ENCODE results near the gene SHH. TPM values are rescaled to one million over a fixed set of nuclear protein-coding genes. Genes with fewer than 3 reads are reported as not detected.
"Not testable (repeated sequence)": the region's sequence is repeated elsewhere in the genome, so short reads cannot be mapped to it uniquely, and the experiment has no call there.

SHH gene
- total and polyA plus RNA-seq, 3 donors from 2014 or later, result 0.06 to 1.0 TPM; not detected in 1

DNA sequence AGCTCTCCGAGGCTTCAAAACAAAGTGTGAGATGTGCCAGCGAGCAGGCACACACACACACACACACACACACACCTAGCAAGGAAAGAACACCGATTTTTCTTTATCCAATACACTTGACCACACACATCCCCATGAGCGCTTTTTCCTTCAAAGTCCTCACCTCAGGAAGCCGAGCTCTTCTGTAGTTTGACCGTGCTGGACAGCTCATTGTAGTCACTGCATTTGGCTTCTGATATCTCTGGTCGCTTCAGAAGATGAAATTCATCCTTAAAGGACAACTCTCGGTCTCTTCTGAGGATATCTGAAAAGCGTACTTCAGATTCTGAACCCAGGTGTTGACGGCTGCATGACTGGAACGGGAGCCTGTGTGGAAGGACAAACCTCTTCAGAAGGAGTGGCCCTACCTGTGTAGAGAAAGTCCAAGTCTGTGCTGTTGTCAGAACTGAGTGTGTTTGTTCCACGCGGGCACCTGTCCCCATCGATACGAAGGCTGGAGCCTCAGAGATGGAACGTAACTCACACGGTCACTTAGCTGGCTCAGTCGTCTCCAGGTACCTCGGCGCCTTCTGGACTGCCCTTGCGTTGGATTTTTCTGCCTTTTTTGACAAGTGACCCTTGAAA, 28.1 kb upstream of the SHH start:
- Histone ChIP-seq H3K36me3 (ENCODE audit: low read depth, missing control alignments) (no peaks in the 10 kb centered on the region), H3K4me3 (no peak overlapping the region), H3K4me1 (no peaks in the 10 kb centered on the region), H3K9me3 (no peaks in the 10 kb centered on the region), H3K27ac (no peak overlapping the region), H3K27me3 (no peaks in the 10 kb centered on the region)
- no peak for DNase-seq
- intact Hi-C loops (cut with DNase I; ENCODE audit: low total_unique reads), result no loop called here
- 84 to 90% methylated on average over 19 to 21 of the region's 21 CpGs for WGBS, 2 donors
- TF ChIP-seq POLR2A (IDR thresholded peaks at IDR 0.05), result no peak
- TF ChIP-seq, protein P1, sequence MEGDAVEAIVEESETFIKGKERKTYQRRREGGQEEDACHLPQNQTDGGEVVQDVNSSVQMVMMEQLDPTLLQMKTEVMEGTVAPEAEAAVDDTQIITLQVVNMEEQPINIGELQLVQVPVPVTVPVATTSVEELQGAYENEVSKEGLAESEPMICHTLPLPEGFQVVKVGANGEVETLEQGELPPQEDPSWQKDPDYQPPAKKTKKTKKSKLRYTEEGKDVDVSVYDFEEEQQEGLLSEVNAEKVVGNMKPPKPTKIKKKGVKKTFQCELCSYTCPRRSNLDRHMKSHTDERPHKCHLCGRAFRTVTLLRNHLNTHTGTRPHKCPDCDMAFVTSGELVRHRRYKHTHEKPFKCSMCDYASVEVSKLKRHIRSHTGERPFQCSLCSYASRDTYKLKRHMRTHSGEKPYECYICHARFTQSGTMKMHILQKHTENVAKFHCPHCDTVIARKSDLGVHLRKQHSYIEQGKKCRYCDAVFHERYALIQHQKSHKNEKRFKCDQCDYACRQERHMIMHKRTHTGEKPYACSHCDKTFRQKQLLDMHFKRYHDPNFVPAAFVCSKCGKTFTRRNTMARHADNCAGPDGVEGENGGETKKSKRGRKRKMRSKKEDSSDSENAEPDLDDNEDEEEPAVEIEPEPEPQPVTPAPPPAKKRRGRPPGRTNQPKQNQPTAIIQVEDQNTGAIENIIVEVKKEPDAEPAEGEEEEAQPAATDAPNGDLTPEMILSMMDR (IDR thresholded peaks at IDR 0.05), result no peak

- no peak for DNase-seq
- H3K36me3 ChIP-seq (ENCODE audit: low read depth, missing control alignments), result no peaks in the 10 kb centered on the region
- WGBS, 2 donors, result 87 to 91% methylated on average over 8 of the region's 8 CpGs
- H3K27ac ChIP-seq, result no peak overlapping the region
- no peaks in the 10 kb centered on the region for H3K4me1 ChIP-seq
- H3K9me3 ChIP-seq, result no peaks in the 10 kb centered on the region
- H3K27me3 ChIP-seq, result no peaks in the 10 kb centered on the region
- intact Hi-C loops (cut with DNase I; ENCODE audit: low total_unique reads), result no loop called here
- no peak for TF ChIP-seq POLR2A (IDR thresholded peaks at IDR 0.05)
- TF ChIP-seq, protein P1 (IDR thresholded peaks at IDR 0.05), result no peak
- no peak overlapping the region for H3K4me3 ChIP-seq
Measured at GRCh38 chr7:155839461-155839860, 27.2 kb upstream of the SHH start.

DNA sequence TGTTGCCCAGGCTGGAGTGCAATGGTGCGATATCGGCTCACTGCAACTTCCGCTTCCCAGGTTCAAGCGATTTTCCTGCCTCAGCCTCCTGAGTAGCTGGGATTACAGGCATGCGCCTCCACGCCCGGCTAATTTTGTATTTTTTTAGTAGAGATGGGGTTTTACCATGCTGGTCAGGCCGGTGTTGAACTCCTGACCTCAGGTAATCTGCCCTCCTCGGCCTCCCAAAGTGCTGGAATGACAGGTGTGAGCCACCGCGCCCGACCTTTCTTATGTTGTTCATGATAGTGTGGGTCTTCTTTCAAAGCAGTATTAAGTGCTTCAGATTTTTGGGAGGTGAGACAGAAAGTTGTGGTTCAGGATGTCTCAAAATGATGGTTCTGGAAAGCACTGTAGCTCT, 26.0 kb upstream of the SHH start:
- H3K9me3 ChIP-seq; H3K27ac ChIP-seq; H3K4me1 ChIP-seq; intact Hi-C loops (cut with DNase I; ENCODE audit: low total_unique reads); DNase-seq; H3K4me3 ChIP-seq; H3K27me3 ChIP-seq; H3K36me3 ChIP-seq (ENCODE audit: low read depth, missing control alignments): not testable (repeated sequence)
- WGBS, 2 donors, result 95 to 96% methylated on average over 12 of the region's 12 CpGs

DNA sequence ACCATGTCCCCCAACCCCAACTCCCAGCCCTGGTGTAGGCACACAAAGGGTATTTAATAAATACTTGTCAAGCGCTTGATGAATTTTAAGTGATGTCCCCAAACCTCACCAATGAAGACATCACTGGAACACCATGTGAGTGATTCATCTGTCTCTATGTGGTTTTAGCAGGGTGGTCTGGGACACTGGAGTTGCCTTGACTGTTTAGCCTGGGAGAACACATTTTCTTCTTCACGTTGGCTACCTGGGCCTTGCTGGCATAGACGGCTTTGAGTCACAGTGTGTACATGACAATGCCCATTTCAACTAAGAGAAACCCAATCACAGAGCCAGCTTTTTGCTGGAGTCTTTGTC, 24.8 kb upstream of the SHH start:
- Histone ChIP-seq H3K27ac (no peak overlapping the region), H3K4me1 (no peaks in the 10 kb centered on the region), H3K9me3 (no peaks in the 10 kb centered on the region), H3K27me3 (no peaks in the 10 kb centered on the region), H3K4me3 (no peak overlapping the region), H3K36me3 (ENCODE audit: low read depth, missing control alignments) (no peaks in the 10 kb centered on the region)
- intact Hi-C loops (cut with DNase I; ENCODE audit: low total_unique reads), result no loop called here
- no peak for TF ChIP-seq POLR2A (IDR thresholded peaks at IDR 0.05)
- TF ChIP-seq, protein P1 (IDR thresholded peaks at IDR 0.05), result no peak
- no peak for DNase-seq
- 85 to 89% methylated on average over 2 to 3 of the region's 3 CpGs for WGBS, 2 donors

GRCh38 chr7:155836216-155837125, 24.2 kb upstream of the SHH start:
- Histone ChIP-seq H3K4me3 (no peak overlapping the region), H3K27me3 (no peaks in the 10 kb centered on the region), H3K9me3 (no peaks in the 10 kb centered on the region), H3K27ac (no peak overlapping the region), H3K36me3 (ENCODE audit: low read depth, missing control alignments) (no peaks in the 10 kb centered on the region), H3K4me1 (no peaks in the 10 kb centered on the region)
- no peak for TF ChIP-seq POLR2A (IDR thresholded peaks at IDR 0.05)
- TF ChIP-seq, protein P1 (IDR thresholded peaks at IDR 0.05), result no peak
- 78 to 84% methylated on average over 16 to 28 of the region's 28 CpGs for WGBS, 2 donors
- no peak for DNase-seq
- intact Hi-C loops (cut with DNase I; ENCODE audit: low total_unique reads), result no loop called here

Measured in testis (tissue), 3 donors.